ENCODE measurements around the gene TRAF4. TPM values are rescaled to one million over a fixed set of nuclear protein-coding genes. Genes with fewer than 3 reads are reported as not detected.
"Not testable (repeated sequence)": the region's sequence is repeated elsewhere in the genome, so short reads cannot be mapped to it uniquely, and the experiment has no call there.

Gene TRAF4
- total RNA-seq, 1 donor from 2014 or later = 73.3 TPM

DNA sequence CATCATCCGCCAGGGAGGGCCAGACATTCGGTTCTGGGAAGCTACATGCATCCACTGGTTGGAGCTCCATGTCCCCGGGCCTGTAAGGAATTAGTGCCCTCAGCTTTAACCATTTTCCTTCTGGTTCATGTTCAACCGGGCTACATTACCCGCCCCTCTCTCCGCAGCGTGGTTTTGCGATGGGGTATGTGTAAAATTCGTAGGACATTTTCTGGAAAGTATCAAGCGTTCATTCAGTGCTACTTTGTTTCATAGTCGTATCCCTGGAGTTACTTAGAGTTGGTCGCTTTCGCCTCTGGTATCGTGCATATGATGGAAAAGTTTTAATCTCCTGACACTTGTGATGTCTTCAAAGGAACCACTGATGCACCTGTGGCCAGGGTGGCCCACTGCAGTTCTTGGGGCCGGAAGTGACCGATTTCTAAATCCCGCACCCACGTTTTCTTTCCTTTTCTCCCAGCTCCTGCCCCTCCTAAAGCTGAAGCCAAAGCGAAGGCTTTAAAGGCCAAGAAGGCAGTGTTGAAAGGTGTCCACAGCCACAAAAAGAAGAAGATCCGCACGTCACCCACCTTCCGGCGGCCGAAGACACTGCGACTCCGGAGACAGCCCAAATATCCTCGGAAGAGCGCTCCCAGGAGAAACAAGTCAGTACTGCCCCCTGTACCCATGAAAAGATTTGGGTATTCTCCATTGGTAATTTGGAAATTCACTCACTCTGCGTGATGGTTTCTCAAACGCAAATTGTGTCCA, 23.4 kb upstream of the TRAF4 start:
- no peaks in the 10 kb centered on the region for H3K27me3 Mint-ChIP-seq (ENCODE audit: low read depth)
- H3K4me3 Mint-ChIP-seq (ENCODE audit: unreplicated experiment) = peak overlapping the region; percentile 99
- peak overlapping the region; percentile 96 for H3K27ac Mint-ChIP-seq (ENCODE audit: unreplicated experiment)
- TF ChIP-seq, protein P1, sequence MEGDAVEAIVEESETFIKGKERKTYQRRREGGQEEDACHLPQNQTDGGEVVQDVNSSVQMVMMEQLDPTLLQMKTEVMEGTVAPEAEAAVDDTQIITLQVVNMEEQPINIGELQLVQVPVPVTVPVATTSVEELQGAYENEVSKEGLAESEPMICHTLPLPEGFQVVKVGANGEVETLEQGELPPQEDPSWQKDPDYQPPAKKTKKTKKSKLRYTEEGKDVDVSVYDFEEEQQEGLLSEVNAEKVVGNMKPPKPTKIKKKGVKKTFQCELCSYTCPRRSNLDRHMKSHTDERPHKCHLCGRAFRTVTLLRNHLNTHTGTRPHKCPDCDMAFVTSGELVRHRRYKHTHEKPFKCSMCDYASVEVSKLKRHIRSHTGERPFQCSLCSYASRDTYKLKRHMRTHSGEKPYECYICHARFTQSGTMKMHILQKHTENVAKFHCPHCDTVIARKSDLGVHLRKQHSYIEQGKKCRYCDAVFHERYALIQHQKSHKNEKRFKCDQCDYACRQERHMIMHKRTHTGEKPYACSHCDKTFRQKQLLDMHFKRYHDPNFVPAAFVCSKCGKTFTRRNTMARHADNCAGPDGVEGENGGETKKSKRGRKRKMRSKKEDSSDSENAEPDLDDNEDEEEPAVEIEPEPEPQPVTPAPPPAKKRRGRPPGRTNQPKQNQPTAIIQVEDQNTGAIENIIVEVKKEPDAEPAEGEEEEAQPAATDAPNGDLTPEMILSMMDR (IDR thresholded peaks at IDR 0.05) = peak; percentile 56
- no peaks in the 10 kb centered on the region for H3K9me3 Mint-ChIP-seq (ENCODE audit: low read depth)
- DNase-seq (ENCODE audit: low spot score) = no peak
- peaks cover 74% of the 10 kb centered on the region for H3K4me1 Mint-ChIP-seq (ENCODE audit: low read depth)
- peaks cover 26% of the 10 kb centered on the region for H3K36me3 Mint-ChIP-seq (ENCODE audit: low read depth)

DNA sequence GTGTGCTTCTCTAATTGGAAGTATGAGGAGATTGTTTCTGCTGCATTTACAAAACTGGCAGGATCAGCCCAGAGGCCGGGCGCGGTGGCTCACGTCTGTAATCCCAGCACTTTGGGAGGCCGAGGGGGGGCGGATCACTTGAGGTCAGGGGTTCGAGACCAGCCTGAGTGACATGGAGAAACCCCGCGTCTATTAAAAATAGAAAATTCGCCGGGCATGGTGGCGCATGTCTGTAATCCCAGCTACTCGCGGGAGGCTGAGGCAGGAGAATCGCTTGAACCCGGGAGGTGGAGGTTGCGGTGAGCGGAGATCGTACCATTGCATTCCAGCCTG, 22.8 kb upstream of the TRAF4 start:
- Mint-ChIP-seq H3K27ac (ENCODE audit: unreplicated experiment) (peak overlapping the region; percentile 96), H3K36me3 (ENCODE audit: low read depth) (peaks cover 26% of the 10 kb centered on the region), H3K4me1 (ENCODE audit: low read depth) (peaks cover 72% of the 10 kb centered on the region), H3K4me3 (ENCODE audit: unreplicated experiment) (peak overlapping the region; percentile 99)
- not testable (repeated sequence) for H3K9me3 Mint-ChIP-seq (ENCODE audit: low read depth); DNase-seq (ENCODE audit: low spot score); H3K27me3 Mint-ChIP-seq (ENCODE audit: low read depth)

DNA sequence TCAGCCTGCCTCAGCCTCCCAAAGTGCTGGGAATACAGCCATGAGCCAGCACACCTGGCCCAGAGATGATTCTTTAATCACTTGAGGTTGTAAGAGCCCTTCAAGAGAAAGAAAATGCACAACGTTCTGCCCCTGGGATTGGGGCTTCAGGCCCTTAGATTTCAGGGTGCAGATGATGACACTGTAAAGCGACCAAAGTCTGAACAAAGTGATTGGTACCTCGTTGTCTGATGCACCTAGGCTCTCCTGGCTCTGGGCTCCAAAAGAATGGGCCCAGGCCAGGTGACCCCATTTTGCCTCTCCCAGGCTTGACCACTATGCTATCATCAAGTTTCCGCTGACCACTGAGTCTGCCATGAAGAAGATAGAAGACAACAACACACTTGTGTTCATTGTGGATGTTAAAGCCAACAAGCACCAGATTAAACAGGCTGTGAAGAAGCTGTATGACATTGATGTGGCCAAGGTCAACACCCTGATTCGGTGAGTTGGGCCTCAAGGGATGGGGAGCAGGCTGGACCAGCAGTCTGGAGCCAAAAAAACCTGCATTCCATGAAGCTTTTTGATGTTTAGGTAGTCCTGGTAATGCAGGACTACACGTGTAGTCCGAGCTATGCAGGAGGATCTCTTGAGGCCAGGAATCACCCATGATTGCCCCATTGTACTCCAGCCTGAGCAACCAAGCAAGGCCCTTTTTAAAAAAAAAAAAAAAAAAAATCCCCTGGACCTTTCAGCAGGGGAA, 21.2 kb upstream of the TRAF4 start:
- Mint-ChIP-seq H3K9me3 (ENCODE audit: low read depth) (no peaks in the 10 kb centered on the region), H3K27ac (ENCODE audit: unreplicated experiment) (peak overlapping the region; percentile 96), H3K4me3 (ENCODE audit: unreplicated experiment) (peak overlapping the region; percentile 99), H3K4me1 (ENCODE audit: low read depth) (peaks cover 75% of the 10 kb centered on the region), H3K36me3 (ENCODE audit: low read depth) (peaks cover 26% of the 10 kb centered on the region), H3K27me3 (ENCODE audit: low read depth) (no peaks in the 10 kb centered on the region)
- DNase-seq (ENCODE audit: low spot score) = no peak
- TF ChIP-seq, protein P1 (IDR thresholded peaks at IDR 0.05) = no peak

DNA sequence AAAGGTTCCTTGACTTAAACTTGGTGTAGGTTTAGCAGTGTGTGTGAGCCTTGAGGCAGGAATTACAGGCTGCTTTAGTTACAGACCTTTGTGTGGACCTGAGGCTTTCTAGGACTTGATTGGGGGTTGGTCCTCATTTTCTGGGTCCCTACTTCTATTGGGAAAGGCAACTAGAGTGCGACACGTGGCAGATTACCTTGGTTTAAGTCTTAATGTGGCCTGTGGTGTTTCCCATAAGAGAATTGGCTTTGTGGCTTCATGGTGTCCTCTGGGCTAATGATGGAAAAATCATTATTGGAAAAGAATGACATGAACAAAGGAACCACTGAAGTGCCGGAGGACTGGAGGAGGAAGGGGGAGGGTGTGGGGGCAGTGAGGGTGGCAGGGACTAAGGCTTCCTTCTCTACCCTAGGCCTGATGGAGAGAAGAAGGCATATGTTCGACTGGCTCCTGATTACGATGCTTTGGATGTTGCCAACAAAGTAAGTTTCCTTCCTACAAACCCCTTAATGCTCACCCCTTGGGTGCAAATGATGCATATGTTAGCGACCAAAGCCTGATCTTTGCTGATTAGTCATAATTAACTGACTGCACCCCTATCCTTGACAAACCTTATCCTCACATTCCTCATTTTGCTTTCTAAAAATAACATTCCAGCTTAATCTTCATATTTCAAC, 20.5 kb upstream of the TRAF4 start:
- Mint-ChIP-seq H3K36me3 (ENCODE audit: low read depth) (peaks cover 26% of the 10 kb centered on the region), H3K27me3 (ENCODE audit: low read depth) (no peaks in the 10 kb centered on the region), H3K4me1 (ENCODE audit: low read depth) (peaks cover 77% of the 10 kb centered on the region), H3K27ac (ENCODE audit: unreplicated experiment) (peak overlapping the region; percentile 95), H3K4me3 (ENCODE audit: unreplicated experiment) (no peak overlapping the region), H3K9me3 (ENCODE audit: low read depth) (no peaks in the 10 kb centered on the region)
- no peak for DNase-seq (ENCODE audit: low spot score)
- TF ChIP-seq, protein P1 (IDR thresholded peaks at IDR 0.05) = no peak

DNA sequence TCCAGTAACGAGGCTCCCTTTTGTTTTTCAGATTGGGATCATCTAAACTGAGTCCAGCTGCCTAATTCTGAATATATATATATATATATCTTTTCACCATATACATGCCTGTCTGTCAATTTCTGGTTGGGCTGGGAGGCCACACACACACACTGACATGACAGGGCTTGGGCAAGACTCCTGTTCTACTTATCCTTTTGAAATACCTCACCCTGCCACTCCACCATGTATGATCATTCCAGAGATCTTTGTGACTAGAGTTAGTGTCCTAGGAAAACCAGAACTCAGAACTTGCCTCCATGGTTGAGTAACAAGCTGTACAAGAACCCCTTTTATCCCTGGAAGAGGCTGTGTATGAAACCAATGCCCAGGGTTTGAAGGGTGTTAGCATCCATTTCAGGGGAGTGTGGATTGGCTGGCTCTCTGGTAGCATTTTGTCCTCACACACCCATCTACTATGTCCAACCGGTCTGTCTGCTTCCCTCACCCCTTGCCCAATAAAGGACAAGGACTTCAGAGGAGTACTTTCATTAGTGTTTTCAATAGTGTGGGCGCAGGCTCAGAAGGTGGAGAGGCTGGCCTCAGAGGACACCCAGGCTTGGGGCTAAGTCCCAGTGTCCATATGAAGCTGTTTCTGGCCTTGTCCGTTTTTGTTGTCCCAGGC, 19.8 kb upstream of the TRAF4 start:
- DNase-seq (ENCODE audit: low spot score); H3K9me3 Mint-ChIP-seq (ENCODE audit: low read depth); H3K27me3 Mint-ChIP-seq (ENCODE audit: low read depth): not testable (repeated sequence)
- peak overlapping the region; percentile 95 for H3K27ac Mint-ChIP-seq (ENCODE audit: unreplicated experiment)
- peaks cover 75% of the 10 kb centered on the region for H3K4me1 Mint-ChIP-seq (ENCODE audit: low read depth)
- H3K4me3 Mint-ChIP-seq (ENCODE audit: unreplicated experiment) = peak overlapping the region; percentile 19
- H3K36me3 Mint-ChIP-seq (ENCODE audit: low read depth) = peaks cover 26% of the 10 kb centered on the region
